ENCODE measurements around the gene TEX22.

Gene TEX22

GRCh38 chr14:105367116-105368031 is 31.0 kb upstream of the TEX22 start:
- no peak for DNase-seq

GRCh38 chr14:105368032-105368417 is 30.3 kb upstream of the TEX22 start:
- DNase-seq = no peak

DNA sequence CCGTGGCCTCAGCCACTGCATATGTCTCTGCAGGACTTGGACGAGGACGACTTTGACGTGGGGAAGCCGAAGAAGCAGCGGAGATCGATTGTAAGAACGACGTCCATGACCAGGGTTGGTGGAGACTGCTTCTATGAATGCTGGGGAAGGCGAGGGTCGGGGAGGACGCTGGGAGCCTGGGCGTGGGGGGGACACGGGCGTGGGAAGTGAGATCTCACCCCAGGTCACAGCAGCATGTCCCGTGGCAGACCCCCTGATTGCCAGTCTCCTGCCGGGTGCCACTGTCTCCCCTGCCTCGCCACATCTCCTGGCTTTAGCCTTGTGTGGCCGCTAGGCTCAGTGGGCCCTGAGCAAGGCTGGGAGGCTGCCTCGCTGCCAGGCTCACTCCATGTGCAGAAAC is 29.9 kb upstream of the TEX22 start:
- DNase-seq = no peak

DNA sequence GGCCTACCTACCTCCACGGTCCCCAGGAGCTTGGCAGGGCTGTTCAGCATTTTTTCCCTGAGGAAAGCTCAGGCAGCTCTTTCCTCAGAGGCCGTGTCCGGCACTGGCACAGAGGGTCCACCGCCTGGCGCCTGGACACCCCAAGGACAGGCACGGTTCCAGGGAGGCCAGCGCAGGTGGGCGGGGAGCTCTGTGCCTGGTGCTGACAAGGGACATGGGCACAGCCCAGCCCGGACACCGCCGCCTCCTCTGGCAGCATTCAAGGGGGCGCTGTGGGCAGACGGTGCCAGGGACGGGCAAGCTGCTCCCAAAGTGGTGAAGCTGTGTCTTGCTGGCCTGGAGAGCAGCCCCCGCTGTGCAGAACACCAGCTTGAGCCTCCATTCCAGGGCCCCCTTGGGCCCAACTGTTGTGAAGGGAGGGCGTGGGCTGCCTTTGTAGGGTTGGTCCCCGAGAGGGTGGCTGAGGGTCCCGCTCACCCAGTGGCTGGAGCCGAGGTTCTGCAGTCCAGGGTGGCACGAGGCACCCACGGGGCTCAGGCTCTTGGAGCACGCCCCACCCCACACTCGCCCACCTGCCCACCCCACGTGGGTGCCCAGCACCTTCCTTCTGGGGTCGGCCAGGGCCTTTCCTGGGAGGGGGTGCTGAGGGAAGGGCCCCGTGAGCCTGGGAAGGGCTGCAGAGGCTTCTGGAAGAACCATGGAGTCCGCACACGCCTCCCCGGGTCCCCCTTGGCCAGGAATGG is 29.3 kb upstream of the TEX22 start:
- DNase-seq = no peak

DNA sequence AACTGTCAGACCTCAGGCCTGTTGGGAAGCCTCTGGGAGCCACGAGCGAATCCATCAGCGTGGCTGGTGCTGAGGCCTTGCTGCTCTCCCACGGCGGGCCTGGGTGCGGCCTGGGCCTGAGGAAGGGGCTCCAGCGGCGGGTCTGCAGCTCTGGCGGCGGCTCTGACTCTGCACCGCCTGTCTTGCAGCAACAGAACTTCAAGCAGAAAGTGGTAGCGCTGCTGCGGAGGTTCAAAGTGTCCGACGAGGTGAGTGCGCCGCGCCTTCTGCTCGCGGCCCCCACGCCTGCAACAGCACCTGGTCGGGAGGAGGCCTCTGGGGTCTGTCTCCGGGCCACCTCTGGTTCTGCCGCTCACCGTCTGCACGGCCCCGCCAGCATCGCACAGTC is 28.7 kb upstream of the TEX22 start:
- no peak for DNase-seq

GRCh38 chr14:105374389-105374788 is 23.9 kb upstream of the TEX22 start:
- DNase-seq = no peak

DNA sequence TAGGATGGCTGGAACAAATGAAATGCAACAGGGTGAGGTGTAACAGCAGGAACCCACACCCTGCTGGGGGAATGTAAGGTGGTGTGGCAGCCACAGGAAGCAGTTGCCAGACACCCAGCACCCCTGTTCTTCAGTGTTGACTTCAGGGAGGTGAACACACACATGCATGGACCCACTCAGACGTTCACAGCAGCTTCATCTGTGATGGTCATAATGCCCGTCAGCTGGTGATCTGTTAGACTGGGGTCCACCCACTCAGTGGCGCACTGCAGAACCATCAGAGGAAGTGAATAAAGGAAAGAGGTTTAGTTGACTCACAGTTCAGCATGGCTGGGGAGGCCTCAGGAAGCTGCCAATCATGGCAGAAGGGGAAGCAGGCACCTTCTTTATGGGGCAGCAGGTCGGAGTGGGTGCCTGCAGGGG is 22.7 kb upstream of the TEX22 start:
- no peak for DNase-seq

- no peak for DNase-seq
These were observed 21.6 kb upstream of the TEX22 start for GRCh38 chr14:105376521-105377440.

- no peak for DNase-seq
These were observed 20.7 kb upstream of the TEX22 start for GRCh38 chr14:105377555-105378182.

DNA sequence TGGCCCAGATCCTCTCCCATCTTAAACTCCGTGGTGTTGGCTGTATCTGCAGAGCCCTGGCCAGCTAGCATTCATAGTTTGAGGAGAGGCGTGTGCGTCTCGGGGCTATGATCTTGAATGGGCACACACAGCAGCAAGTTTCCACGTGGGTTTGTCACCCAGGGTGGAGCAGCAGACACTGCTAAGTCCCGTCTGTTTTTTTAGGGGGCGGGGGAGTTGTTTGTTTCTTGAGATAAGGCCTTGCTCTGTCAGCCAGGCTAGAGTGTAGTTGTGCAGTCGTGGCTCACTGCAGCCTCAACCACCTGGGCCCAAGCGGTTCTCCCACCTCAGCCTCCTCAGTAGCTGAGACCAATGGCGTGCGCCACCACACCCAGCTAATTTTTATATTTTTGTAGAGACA is 20.1 kb upstream of the TEX22 start:
- no peak for DNase-seq

DNA sequence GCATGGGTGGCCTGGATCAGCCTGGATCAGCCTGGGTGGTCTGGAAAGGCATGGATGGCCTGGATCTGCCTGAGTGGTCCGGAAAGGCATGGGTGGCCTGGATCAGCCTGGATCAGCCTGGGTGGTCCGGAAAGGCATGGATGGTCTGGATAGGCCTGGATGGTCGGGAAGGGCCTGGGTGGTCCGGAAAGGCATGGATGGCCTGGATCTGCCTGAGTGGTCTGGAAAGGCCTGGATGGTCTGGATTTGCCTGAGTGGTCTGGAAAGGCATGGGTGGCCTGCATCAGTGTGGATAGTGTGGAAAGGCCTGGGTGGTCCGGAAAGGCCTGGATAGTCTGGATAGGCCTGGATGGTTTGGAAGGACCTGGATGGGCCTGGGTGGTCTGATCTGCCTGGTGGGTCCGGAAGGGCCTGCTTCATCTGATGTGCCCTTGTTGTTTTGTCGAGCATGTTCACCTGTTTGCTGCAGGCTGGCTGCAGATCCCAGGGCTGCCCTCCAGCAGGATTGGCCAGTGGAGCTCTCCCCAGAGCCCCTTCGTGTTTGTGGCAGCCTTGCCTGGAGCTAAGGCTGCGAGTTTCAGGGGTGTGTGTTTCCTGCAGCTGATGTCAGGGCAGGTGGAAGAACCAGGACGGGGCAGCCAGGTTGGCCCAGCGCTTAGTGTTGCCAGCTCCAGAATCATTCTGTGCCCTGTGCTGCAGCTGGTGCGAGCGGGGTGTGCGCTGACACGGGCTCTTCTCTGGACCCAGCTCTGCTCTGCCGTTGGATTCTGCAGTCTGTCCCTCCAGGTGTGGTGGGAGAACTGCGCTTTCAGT is 19.3 kb upstream of the TEX22 start:
- DNase-seq = no peak

DNA sequence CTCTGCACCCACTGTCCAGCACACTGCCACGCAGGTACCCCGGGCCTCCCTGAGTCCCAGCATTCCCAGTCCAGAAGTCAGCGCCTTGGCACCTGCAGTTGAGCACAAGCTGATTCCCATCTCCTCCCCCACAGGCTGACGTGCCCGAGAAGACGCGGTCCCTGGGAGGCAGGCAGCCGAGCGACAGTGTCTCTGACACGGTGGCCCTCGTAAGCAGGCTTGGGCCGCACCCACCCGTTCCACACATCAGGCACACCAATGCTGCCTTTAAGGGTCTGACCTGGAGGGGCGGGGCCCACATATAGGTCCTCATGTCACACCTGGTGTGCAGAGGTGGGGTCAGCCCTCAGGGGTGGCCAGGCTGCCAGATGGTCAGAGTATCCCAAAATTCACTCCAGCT is 18.4 kb upstream of the TEX22 start:
- no peak for DNase-seq

DNA sequence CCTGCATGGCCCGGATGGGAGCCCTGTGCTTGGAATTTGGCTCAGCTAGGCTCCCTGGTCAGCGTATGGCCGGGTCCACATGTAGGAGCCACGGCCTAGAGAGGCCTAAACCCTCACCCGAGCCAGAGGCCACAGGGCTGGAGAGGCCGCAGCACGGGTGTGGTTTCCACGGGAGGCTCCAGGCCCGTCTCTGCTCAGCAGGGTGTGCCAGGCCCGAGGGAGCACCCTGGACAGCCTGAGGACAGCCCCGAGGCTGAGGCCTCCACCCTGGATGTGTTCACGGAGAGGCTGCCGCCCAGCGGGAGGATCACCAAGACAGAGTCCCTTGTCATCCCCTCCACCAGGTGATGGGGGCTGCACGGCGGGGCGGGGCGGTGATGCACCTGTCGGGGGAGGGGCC is 17.6 kb upstream of the TEX22 start:
- no peak for DNase-seq

GRCh38 chr14:105381446-105382342 is 16.6 kb upstream of the TEX22 start:
- DNase-seq = no peak

GRCh38 chr14:105382343-105383082 is 15.8 kb upstream of the TEX22 start:
- DNase-seq = no peak

DNA sequence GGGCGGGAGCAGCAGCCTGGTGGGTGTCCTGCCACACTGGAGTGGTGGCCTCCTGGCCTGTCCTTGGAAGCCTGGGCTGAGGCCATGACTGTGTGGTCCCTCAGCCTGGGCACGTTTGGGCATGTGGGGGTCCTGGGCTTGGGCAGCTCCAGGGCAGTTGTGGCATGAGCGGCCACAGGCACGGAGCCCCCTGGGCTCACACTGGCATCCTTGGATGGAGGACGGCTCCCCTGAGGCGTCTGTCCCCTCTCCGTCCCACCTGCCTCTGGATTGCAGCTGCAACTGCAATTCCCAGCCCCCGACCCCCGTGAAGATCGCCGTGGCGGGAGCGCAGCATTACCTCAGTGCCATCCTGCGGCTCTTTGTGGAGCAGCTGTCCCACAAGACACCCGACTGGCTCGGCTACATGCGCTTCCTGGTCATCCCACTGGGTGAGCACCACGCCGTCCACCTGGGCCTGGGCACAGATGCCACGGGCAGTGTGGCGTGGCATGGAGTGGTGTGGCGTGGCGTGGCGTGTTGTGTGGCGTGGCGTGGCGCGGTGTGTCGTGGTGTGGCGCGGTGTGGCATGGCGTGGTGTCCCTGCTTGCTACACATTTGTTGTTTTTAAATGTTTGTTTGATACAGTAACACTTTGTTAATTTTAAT is 15.1 kb upstream of the TEX22 start:
- DNase-seq = no peak

DNA sequence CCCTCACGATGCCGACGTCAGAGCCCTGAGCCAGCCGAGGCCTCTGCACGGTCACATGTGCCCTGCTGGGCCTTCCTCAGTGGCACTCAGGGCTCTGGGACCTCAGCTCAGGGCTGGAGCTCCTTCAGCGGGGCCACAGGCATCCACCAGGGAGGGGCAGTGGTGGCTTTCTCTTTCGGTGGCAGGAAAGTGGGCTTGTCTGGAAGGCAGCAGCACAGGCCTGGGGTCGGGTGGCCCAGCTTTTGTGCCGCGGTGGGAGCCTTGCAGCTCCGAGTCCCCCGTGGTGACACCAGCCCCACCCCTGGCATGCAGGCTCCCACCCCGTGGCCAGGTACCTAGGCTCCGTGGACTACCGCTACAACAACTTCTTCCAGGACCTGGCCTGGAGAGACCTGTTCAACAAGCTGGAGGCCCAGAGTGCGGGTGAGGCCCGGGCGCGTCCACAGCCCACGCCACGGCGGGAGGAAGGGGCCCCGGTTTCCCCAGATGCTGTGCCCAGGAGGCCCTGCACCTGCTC is 14.2 kb upstream of the TEX22 start:
- DNase-seq = no peak

- DNase-seq = no peak
These were observed 13.6 kb upstream of the TEX22 start for GRCh38 chr14:105384605-105385321.

- no peak for DNase-seq
These were observed 13.1 kb upstream of the TEX22 start for GRCh38 chr14:105385322-105385637.
